Measurements from ENCODE around the gene ZNF831.

The ZNF831 gene

GRCh38 chr20:59157961-59158541 lies 5.6 kb upstream of the ZNF831 start:
- DNase-seq (ENCODE audit: low spot score) = no peak

GRCh38 chr20:59158673-59159072 lies 4.9 kb upstream of the ZNF831 start:
- no peak for DNase-seq (ENCODE audit: low spot score)

- DNase-seq (ENCODE audit: low spot score) = no peak
These were observed 4.5 kb upstream of the ZNF831 start for GRCh38 chr20:59159091-59159490.

- DNase-seq (ENCODE audit: low spot score) = peak; percentile 62
These were observed 3.9 kb upstream of the ZNF831 start for GRCh38 chr20:59159493-59160376.

- no peak for DNase-seq (ENCODE audit: low spot score)
These were observed 3.1 kb upstream of the ZNF831 start for GRCh38 chr20:59160389-59161115.

GRCh38 chr20:59161721-59162120 lies 1.9 kb upstream of the ZNF831 start:
- DNase-seq (ENCODE audit: low spot score) = peak; percentile 56

- DNase-seq (ENCODE audit: low spot score) = peak; percentile 78
These were observed 1.2 kb downstream of the ZNF831 start for GRCh38 chr20:59164686-59165391.

- DNase-seq (ENCODE audit: low spot score) = no peak
These were observed 1.8 kb downstream of the ZNF831 start for GRCh38 chr20:59165396-59165795.

- DNase-seq (ENCODE audit: low spot score) = peak; percentile 48
These were observed 2.5 kb downstream of the ZNF831 start for GRCh38 chr20:59165891-59166709.

- DNase-seq (ENCODE audit: low spot score) = no peak
These were observed 7.1 kb downstream of the ZNF831 start for GRCh38 chr20:59170406-59171349.

- DNase-seq (ENCODE audit: low spot score) = no peak
These were observed 8.4 kb downstream of the ZNF831 start for GRCh38 chr20:59171986-59172385.

- DNase-seq (ENCODE audit: low spot score) = no peak
These were observed 10.4 kb downstream of the ZNF831 start for GRCh38 chr20:59173938-59174491.

- DNase-seq (ENCODE audit: low spot score) = no peak
These were observed 11.4 kb downstream of the ZNF831 start for GRCh38 chr20:59175002-59175401.

GRCh38 chr20:59175861-59176260 lies 12.2 kb downstream of the ZNF831 start:
- DNase-seq (ENCODE audit: low spot score) = no peak

- no peak for DNase-seq (ENCODE audit: low spot score)
These were observed 13.2 kb downstream of the ZNF831 start for GRCh38 chr20:59176812-59177211.

GRCh38 chr20:59177266-59178250 lies 13.9 kb downstream of the ZNF831 start:
- DNase-seq (ENCODE audit: low spot score) = peak; percentile 68

GRCh38 chr20:59178983-59179595 lies 15.5 kb downstream of the ZNF831 start:
- DNase-seq (ENCODE audit: low spot score) = no peak

- DNase-seq (ENCODE audit: low spot score) = no peak
These were observed 16.4 kb downstream of the ZNF831 start for GRCh38 chr20:59179988-59180387.
